ENCODE measurements around the gene FXYD7.
"Not testable (repeated sequence)": the region's sequence is repeated elsewhere in the genome, so short reads cannot be mapped to it uniquely, and the experiment has no call there.

Gene FXYD7

DNA sequence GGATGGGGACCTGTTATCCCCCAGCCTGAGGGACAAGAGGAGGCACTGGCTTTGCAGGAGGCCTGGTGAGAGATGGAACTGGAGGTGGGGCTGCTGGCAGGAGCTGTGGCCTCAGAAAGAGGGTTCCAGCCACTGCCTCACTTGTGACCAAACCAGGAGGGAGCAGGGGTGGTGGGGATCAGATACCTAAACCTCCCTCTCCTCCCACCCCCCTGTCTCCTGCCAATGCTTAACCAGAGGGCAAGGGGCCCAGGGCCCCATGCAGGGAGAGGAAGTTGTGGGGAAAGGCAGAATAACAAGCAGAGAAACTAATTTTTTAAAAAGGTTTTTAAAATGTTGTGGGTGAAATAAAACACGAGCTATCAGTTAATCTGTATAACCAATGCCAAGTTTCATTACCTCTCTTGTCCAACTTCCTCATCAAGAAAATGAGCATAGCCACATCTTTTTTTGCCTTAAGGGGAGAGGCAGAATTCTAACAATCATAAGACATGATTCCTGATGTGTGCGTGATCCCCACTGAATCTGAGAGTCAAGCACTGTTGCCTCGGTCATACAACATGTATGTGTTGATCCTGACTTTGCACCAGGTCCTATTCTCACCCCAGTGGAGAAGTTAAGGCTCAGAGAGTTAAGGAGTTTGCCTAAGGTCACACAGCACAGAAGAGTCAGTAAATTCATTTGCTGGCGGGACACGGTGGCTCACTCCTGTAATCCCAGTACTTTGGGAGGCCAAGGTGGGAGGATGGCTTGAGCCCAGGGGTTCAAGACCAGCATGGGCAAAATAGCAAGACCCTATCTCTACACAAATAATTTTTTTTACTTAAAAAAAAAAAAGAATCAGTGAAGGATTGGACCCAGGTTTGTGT is 24.4 kb downstream of the FXYD7 start:
- DNase-seq = no peak

DNA sequence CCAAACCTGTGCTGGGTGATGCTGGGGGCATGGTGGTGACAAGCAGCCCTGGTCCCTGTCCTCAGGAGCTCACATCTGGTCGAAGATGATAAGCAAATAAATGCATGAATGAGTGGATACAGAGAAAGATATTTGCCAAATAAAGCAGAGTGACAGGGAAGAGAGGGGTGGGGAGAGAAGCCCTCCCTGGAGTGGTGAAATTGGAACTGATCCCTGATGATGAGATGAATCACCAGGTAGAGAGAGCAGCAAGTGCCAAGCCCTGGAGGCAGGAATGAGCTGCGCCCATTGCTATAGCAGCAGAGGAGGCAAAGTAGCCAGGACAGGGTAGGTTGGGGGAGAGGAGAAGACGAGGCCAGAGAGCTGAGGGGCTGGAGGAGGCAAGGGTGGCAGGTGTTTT is 25.1 kb downstream of the FXYD7 start:
- DNase-seq = no peak

DNA sequence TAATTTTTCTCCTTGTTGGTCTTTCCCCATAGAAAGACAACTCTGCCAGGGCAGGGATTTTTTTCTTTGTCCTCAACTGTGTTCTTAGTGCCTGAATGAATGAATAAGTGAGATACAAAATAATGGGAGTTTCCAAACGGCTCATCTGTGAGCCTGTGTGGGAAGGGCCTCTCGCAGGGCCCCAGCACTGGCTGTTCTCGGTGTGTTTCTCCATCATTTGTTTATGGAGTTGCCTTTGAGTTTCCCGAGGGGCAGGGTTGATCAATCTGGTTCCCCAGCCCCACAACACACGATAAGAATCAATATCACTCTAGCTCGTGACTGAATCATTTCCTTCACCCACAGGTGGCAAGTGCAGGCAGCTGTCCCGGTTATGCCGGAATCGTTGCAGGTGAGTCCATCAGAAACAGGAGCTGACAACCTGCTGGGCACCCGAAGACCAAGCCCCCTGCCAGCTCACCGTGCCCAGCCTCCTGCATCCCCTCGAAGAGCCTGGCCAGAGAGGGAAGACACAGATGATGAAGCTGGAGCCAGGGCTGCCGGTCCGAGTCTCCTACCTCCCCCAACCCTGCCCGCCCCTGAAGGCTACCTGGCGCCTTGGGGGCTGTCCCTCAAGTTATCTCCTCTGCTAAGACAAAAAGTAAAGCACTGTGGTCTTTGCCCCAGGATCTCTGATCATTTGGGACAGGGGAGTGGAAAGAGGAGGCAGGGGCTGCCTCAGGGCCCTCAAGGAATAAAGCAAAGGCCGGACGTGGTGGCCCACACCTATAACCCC is 26.4 kb downstream of the FXYD7 start:
- no peak for DNase-seq

DNA sequence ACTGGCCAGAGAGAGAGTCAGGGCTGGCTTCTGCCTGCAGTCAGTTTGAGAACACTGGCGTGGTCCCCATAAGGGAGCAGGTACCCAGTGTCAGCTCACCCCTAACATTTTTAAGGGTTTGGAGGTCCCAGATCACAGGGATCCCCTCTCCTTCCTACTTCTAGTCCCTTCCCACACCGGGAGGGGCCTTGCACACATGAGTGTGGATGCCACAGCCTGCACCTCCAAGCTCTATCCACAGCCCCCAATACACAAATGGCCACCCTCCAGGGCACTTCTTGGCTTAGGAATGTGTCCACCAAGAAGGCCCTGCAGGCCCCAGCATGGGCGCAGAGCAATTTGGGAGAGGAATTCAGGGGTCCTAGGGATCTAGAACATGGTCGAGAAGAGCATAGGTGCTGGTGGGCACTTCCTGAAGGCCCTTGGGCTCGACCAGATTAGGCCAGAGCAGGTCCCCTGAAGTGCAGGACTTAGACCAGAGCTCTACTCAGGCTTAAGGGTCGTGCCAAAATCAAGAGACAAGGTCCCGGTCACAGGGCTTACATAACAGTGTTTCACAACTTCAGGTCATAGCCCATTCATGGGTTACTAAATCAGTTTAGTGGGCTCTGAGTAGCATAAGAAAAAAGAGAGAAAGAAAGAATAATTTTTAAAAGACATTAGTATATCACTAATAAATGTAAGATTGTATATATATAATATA is 27.5 kb downstream of the FXYD7 start:
- DNase-seq = no peak

DNA sequence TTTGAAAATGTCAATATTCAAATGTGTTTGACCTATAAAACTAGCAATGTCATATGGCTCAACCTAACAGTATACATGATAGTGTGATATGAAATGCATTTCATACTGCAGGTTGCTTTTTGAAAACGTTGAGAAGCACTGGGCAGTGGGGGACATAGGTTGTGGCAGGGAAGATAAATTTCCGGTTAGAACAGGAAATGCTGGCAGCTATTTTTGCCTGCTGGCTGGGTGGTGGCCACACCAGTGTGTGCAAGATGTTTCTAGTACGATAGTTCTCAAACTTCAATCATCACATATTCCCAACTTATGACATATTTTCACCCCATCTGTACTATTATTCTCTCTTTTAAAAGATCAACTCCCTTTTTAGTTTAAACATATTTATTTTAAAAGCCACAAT is 28.7 kb downstream of the FXYD7 start:
- no peak for DNase-seq

DNA sequence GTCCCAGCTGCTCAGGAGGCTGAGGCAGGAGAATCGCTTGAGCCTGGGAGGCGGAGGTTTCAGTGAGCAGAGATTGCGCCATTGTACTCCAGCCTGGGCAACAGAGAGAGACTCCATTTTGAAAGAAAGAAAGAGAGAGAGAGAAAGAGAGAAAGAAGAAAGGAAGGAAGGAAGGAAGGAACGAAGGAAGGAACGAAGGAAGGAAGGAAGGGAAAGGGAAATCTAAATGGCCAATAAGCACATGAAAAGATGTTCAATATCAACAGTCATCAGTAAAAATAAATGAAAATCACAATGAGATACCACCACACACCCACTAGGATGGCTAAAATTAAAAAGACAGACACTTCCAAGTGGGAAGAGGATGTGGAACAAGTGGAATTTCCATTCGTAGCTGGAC is 31.2 kb downstream of the FXYD7 start:
- no peak for DNase-seq

DNA sequence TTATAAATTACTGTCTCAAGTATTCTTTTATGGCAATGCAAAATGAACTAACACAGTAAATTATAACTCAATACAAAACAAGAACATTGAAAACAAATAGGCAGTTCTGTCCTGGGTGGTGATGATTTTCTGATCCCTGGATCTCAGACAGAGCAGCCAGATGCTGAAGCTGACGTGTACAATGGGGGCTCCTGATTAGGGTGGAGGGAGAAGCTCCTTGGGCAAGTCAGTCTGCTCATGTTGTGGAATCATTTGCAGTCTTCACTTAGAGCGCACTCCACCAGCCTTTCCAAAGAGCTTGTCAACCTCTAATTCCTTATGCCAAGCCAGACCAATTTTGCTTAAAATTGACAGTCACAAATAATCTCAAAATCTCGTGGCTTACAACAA is 33.1 kb downstream of the FXYD7 start:
- DNase-seq = no peak

DNA sequence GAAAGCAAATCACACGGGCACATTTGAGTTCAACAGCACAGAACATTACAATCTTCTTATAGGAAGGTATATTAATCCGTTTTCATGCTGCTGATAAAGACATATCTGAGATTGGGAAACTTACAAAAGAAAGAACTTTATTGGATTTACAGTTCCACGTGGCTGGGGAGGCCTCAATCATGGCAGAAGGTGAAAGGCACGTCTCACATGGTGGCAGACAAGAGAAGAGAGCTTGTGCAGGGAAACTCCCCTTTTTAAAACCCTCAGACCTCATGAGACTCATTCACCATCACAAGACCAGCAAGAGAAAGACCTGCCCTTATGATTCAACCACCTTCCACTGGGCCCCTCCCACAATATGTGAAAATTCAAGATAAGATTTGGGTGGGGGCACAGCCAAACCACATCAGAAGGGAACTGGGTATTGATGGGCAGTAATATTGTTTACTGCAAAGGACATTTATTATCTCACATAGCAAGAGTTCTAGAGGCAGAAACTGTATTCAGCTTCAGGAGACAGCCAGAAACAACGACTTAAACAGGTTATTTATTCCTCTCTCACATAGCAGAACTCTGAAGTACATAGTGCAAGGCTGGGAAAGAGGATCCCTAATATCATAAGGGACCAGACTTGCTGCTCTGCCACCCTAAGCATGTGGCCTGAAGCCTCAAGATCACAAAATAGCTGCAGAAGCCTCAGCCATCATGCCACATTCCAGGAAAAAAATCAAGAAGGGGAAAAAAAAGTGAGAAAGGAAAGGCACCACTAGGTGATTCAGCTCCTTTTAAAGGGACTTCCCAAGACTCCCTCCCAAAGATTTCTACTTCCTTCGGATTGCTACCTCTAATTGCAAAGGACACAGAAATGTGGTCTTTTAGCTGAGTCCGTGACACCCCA is 34.6 kb downstream of the FXYD7 start:
- DNase-seq = no peak

DNA sequence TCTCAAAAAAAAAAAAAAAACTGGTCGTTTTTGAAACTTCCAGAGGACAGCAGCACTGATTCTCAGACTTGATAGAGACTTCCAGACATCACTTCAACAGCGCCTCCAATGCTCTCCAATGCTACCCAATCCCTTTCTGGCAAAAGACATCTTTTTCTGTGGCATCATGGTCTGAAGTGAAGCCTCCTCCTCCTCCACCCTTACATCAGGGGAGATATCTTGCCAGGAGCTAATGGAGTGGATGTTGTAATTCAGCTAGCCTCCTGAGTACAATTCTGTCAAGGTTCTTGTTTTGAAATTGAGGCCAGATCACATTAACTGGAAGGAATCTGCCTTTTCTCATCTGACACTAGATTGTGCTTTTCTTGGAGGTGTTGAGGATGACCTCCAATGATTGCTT is 35.6 kb downstream of the FXYD7 start:
- DNase-seq = no peak

DNA sequence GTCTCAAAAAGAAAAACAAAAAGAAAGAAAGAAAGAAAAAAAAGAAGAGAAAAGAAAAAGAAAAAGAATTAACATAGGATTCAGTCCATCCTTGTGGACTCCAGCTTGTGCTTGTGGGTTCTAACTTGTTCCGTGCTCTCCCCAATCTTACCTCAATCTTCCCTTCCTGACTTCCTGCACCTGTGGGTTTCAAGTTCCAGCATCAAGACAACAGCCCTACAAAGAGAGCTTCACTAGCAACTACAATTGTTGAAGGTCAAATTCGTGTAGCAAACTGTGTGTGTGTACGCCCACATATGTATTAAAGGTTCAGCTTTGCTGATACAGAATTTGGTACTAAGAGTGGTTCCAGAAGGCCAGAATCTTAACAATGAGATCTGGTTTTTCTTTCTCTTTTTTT is 36.8 kb downstream of the FXYD7 start:
- no peak for DNase-seq

DNA sequence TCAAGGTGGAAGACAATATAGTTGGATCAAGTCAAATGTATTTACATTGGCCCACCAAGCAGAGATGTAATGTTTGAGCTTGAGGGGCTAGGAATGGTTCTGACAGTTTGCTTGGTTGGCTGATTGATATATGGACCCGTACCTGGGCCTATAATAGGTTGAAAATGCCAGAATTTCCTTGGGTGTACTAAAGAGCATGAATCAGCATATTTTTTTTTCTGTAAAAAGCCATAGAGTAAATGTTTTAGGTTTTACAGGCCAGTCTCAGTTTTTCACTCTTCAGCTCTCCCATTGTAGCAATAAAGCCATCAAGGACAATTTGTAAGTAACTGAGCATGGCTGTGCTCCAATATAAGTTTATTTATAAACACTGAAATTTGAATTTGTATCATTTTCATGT is 38.3 kb downstream of the FXYD7 start:
- DNase-seq = no peak

DNA sequence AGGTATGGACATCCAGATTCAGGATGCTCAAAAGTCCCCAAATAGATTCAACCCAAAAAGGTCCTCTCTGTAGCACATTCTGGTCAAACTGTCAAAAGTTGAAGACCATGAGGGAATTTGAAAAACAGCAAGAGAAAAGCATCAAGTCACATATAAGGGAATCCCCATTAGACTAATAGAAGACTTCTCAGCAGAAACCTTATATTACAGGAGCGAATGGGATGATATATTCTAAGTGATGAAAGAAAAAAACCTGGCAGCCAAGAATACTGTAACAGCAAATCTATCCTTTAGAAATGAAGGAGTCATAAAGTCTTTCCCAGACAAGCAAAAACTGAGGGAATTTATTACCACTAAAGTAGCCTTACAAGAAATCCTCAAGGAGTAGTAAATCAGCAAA is 41.2 kb downstream of the FXYD7 start:
- no peak for DNase-seq

DNA sequence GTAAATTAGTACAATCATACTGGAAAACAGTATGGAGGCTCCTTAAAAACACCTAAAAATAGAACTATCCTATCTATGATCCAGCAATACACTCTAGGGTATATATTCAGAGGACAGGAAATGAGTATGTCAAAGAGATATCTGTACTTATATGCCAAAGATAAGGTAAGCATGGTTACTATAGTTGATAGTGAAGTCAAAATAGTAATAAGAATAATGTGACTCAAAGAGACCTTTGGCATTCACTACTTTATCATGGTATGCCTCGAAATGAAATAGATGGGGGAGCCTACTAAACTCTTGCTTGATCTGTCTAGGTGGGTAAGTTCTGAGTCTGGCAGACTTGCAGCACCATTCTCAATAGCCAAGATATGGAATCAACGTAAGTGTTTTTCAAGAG is 41.8 kb downstream of the FXYD7 start:
- DNase-seq = no peak

DNA sequence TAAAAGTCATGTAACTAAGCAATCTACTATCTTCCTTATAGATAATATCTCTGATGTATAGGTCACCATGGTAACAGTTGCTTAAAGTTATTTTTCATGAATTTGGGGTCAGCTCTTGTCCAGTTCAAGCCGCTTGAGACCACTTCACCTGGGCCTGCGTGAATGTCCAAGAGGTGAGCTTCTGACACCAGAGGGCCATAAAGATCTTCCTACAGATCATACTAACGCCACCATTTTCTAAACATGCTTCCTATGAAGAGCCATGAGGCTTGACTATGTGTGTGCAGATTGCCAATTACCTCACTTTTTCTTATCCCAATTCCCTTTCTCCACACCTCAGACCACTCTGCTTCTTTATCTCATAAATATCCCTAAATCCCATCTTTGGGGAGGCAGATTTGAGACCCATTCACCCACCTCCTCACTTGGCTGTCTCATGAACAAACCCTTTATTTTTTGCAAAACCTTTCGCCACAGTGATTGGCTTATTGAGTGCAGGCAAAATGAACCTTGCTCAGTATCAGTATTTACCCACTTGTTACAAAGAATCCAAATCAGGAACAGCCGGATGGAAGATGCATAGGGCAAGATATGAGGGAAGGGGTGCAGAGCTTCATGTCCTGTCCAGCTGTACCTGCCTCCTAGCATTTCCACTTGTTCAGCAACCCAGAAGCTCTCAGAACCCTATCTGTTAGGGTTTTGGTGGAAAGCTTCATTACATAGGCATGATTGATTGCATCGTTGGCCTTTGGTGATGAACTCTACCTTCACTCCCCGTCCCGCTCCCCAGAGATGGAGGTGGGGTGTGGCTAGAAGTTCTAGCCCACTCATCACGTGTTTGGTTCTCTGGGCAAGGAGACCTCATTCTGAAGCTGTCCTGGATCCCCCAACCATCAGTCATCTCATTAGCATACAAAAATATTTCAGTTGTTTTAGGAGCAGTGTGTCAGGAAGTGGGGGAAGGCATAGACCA is 51.2 kb downstream of the FXYD7 start:
- no peak for DNase-seq

DNA sequence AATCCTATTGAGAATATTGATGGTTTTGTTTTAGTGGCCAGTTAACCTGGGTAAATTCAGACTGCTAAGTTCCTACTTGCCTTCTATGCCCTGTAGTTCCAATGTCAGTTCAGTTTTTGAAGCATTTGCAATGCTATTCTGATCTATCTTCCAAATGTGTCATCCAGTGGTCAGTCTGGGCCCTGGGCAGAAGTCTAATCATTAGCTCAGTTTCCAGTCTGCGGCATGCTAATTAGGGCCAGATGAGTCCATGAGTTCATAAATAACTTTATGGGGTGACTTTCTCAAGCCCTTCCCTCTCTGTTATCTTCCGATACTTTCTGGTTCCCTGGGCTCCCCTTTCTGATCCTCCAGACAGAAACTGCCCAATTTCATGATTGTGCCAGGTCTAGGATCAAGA is 52.8 kb downstream of the FXYD7 start:
- no peak for DNase-seq

DNA sequence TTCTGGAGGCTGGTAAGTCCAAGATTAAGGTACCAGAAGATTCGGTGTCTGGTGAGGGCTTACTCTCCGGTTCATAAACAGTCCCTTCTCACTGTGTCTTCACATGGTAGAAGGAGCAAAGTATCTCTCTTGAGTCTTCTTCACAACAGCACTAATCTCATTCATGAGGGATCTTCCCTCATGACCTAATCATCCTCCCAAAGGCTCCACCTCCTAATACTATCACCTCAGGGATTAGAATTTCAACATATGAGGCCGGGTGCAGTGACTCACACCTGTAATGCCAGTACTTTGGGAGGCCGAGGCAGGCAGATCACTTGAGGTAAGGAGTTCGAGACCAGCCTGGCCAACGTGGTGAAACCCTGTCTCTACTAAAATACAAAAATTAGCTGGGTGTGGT is 53.8 kb downstream of the FXYD7 start:
- not testable (repeated sequence) for DNase-seq

DNA sequence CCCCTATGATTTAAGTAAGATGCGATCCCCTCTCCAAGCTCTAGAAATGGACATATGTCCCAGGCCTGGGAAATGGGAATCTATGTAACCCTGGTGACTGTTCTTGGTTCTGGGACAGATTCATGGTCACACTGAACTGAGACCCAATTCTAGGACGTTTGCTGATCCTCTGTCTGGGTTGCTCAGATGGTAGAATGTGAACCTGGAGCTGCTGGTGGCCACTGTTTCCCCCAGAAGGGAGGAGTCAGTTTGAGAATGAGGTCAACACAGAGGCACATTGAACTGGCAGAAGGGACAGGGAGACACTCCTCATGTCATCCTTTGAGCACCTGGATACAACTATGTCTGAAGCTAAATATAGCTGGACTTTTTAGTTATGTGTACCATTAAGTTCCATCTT is 56.4 kb downstream of the FXYD7 start:
- DNase-seq = no peak

DNA sequence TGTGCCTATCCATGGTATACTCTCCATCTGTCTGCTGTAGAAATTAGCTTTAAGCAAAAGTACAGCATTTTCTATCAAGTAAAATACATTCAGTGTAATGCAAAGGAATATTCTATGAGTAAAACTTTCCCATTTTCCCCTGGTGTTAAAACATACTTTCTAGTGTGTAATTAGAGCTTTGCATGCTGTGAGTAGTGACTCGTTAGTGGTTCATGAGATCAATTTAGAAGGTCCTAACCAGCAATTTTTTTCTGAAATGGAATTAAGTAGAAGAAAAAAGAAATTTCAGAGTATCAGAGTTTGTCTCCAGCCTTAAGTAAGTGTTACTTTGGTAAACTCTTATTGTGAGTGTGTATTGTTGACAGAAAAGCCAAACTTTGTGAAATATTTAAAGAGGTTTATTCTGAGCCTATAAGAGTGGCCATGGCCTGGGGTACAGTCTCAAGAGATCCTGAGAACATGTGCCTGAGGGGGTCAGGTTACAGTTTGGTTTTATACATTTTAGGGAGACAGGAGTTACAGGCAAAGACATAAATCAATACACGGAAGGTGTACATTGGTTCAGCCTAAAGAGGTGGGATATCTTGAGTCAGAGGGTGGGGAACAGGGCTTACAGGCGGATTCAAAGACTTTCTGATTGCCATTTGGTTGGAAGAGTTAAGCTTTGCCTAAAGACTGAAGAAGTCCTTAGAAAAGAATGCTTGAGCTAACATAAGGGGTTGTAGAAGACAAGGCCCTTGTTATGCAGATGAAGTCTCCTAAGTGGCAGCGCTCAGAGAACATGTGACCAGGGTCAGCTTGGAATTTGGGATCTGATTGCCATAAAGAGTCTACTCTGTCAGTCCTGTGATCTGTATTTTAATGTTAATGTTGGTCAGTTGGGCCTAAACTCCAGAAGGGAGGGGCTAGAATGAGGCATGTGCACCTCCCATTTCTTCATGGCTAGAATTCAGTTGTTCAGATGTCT is 60.0 kb downstream of the FXYD7 start:
- no peak for DNase-seq
